Activated T-helper 1 cell treated with anti-CD3 and anti-CD28 coated beads, Interleukin-2, amount 50 U/mL, for 16 hours (primary cell): ENCODE data around the gene FXYD4.
"Not testable (repeated sequence)": the region's sequence is repeated elsewhere in the genome, so short reads cannot be mapped to it uniquely, and the experiment has no call there.

Source experiments
- DNase-seq, 2 donors: peaks; one replicate each; pipeline ENCODE4 v3.0.0-alpha.2; 2020; ENCODE audit warnings: low read depth in 1 of 2, low spot score in 1 of 2

Gene FXYD4

GRCh38 chr10:43374194-43374593, 2.8 kb downstream of the FXYD4 start:
- no peak for DNase-seq

DNA sequence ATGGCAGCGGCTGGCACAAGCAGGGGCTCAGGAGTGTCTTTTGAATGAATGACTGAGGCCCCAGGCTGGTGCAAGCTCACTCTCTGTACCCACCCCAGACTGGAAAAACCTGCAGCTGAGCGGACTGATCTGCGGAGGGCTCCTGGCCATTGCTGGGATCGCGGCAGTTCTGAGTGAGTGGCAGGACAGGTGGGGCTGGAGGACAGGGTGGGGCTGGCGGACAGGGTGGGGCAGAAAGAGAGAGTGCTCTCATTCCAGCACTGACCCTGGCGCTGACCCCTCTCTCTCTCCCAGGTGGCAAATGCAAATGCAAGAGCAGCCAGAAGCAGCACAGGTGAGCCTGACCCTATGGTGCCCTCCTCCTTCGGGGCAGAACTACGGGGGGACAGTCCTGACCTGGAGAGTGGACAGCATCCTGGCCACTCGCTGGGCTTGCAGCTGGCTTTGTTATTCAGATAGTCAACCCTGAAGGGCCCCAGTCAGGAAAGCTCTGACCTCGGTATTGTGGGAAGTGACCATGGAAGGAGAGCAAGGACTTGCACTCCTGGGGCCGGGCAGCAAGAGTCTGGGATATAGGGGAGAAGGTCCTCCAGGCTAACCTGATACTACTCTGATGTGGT, 4.1 kb downstream of the FXYD4 start:
- no peak for DNase-seq

GRCh38 chr10:43376046-43376635, 4.7 kb downstream of the FXYD4 start:
- DNase-seq: no peak

DNA sequence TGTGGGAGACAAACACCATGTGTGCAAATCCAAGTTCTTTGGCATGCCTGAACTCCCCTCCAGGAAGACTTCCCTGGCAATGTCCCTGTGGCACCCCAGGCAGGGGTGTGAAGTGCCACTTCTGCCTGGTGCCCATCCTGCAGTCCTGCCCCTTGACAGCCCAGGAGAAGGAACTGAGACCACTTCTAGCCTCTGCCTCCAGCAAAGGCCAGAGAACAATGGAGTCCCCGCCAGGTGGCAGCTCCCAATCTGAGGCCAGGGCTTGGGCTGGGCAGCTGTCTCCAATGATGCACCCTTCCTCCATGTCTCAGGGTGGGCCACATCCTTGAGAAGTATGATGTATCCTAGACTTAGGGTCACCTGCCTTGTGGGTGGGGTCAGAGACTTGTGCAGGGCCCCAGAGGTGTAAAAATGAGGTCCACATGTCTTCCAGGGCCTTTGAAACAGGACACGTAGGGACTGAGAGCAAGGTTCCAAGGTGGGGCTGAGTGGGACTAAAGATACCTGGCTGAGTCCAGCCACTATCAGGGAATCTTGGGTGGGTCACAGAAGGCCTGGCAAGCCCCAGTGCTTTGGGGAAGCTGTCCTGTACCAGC, 5.5 kb downstream of the FXYD4 start:
- DNase-seq: no peak

DNA sequence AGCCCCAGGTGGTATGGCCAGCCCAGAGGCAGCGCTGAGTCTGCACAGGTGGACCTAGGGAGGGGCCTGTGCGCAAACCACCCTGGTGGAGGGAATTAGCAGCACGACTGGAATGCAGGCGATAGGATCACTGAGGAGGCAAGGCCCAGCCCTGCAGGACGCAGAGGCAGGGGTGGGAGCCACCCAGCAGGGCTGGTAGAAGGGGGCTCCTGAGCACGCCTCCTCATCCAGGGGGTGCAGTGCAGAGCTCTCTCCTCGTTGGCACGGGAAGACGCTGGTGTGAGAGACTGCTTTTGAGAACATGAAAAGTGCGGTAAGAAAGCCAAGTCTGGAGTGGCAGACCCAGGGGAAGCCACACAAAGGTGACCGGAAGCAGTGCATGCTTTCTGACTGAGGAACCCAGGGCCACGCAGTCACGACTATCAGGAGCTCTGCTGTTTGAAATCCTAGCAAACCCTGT, 6.0 kb downstream of the FXYD4 start:
- no peak for DNase-seq

GRCh38 chr10:43380610-43381222, 9.3 kb downstream of the FXYD4 start:
- no peak for DNase-seq

GRCh38 chr10:43383204-43383971, 12.0 kb downstream of the FXYD4 start:
- no peak for DNase-seq

DNA sequence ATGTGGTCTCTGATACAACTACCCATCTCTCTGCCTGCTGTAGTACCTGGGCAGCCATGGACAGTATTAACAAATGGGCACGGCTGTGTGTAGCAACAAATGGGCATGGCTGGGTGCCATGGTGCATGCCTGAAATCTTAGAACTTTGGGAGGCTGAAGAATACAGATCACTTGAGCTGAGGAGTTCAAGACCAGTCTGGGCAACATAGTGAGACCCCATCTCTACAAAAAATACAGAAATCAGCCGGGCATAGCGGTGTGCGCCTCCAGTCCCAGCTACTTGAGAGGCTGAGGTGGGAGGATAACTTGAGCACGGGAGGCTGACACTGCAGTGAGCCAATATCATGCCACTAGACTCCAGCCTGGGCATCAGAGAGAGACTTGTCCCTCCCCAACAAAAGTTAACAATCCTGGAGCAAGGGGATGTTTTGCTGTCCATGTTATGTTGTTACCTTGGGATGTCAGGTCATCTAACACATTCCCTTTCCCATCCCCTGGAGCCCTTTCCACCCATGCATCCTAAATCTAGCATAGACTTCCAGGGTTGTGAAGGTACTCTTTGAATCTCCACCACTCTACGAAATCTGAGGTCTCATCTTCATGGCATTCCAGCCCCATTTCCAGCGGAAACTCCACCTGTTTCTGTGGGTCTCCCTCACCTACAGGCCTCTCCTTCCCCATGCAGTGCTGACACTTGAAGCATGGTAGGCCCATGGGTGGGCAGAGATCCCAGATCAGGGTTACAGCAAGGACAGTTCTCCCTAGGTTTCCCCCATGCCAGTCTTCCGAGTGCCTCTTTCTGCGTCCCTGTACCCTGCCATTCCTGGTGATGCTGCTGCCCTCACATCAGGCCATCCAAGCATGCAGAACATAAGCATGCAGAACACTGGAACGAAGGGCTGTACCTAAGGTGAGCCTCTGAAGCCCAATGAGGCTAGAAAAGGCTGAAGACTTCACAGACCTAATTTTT, 13.1 kb downstream of the FXYD4 start:
- DNase-seq: no peak

- DNase-seq: no peak
These were observed 14.1 kb downstream of the FXYD4 start for GRCh38 chr10:43385412-43386004.

DNA sequence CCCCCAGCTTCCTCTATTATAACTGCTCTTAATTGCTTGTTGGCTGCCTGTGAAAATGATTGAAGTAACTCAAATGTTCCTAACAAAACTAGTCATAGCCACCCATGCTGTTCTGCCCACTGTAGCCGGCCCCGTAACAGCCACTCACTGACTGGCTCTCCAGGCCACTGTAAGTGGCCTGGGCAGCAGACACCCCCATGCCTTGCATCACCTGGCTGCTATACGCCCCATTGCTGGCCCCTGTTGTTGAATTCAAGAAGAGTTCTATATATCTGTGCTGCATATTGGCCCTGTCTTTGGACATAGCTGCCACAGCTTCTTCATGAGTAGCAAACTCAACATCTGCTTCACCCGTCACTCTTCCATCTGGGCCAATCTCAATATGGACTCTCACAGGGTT, 15.1 kb downstream of the FXYD4 start:
- DNase-seq: no peak

DNA sequence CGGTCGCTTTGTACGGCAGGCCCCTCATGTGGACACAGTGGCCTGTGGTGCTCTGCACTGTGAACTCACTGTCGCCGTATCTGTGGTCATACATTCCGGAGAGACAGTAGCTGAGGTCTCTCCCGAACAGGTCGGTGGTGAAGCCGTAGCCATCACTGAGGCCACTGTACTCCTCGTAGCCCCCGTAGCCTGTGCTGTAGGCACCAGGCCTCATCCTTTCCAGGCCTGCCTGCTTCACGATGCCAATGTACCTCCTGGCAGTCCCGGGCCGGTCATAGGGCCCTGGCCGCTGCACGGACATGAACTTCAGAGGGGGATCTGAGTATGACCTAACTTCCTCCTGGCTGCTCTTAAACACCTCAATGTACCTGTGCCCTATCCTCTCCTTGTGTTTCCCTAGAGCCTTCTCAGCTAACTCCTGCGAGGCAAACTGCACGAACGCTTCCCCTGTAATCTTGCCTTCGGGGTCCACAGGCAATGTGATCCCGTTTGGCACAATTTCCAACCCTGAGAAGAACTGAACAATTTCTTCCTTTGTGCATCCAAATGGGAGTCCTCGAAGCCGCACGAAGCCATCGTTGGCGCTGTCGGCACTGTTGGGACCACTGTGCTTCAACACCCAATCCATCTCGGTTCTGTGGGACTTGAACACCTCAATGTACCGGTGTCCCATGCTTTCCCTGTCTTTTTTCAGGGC, 15.7 kb downstream of the FXYD4 start:
- no peak for DNase-seq

- DNase-seq: no peak
These were observed 16.2 kb downstream of the FXYD4 start for GRCh38 chr10:43387678-43388032.

GRCh38 chr10:43389867-43390266, 18.4 kb downstream of the FXYD4 start:
- no peak for DNase-seq

GRCh38 chr10:43390333-43390732, 18.9 kb downstream of the FXYD4 start:
- no peak for DNase-seq

- DNase-seq: no peak
These were observed 19.3 kb downstream of the FXYD4 start for GRCh38 chr10:43390759-43391158.

- no peak for DNase-seq
These were observed 20.1 kb downstream of the FXYD4 start for GRCh38 chr10:43391496-43391895.

DNA sequence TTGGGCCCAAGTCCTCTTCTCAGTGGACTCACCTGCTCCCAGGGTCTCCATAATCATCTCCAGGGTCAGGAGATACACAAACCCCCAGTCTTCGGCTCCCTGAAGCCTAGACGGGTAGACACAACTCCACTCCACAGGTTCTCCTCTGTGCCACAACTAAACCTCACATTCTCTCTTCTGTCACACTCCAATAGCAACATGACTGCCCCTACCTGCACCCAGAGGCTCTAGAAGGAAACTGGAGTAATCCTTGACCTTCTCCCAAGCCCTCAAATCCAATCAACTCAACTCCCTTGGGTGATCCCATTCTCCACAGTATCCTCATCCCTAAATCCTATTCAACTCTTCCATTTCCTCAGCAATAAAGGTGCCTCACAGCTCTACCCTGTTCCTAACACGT, 21.3 kb downstream of the FXYD4 start:
- DNase-seq: no peak

DNA sequence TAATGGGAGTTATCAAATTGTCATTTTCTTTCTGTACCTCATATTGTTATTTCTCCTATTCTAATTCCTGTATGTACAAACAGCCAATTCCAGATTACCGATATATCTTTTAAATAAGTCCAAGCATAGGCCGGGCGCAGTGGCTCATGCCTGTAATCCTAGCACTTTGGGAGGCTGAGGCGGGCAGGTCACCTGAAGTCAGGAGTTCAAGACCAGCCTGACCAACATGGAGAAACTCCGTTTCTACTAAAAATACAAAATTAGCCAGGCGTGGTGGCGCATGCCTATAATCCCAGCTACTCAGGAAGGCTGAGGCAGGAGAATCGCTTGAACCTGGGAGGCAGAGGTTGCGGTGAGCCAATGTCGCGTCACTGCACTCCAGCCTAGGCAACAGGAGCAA, 21.8 kb downstream of the FXYD4 start:
- not testable (repeated sequence) for DNase-seq

GRCh38 chr10:43393606-43394360, 22.3 kb downstream of the FXYD4 start:
- DNase-seq: no peak
